HG03135 (cell line): ENCODE data around the gene HIF1A.
A peak's percentile ranks its signal among the peaks of the same experiment; 100 is the strongest.

ENCODE experiments used
- ATAC-seq: cut with Tn5 transposase; IDR thresholded peaks from one replicate; pipeline ENCODE4 v1.9.1; 2021; ENCODE audit warnings: mild to moderate bottlenecking, moderate library complexity; ENCODE audit not compliant: unreplicated experiment

HIF1A gene

GRCh38 chr14:61672796-61673195 lies 22.5 kb upstream of the HIF1A start:
- no peak for ATAC-seq

- no peak for ATAC-seq
Observed at GRCh38 chr14:61673305-61673704, 22.0 kb upstream of the HIF1A start.

GRCh38 chr14:61675291-61675690 lies 20.0 kb upstream of the HIF1A start:
- ATAC-seq: no peak

GRCh38 chr14:61677479-61677878 lies 17.8 kb upstream of the HIF1A start:
- no peak for ATAC-seq

GRCh38 chr14:61678975-61679374 lies 16.3 kb upstream of the HIF1A start:
- ATAC-seq: no peak

GRCh38 chr14:61681413-61681812 lies 13.9 kb upstream of the HIF1A start:
- ATAC-seq: no peak

GRCh38 chr14:61683108-61683507 lies 12.2 kb upstream of the HIF1A start:
- no peak for ATAC-seq

GRCh38 chr14:61690039-61690438 lies 5.3 kb upstream of the HIF1A start:
- no peak for ATAC-seq

- ATAC-seq: no peak
Observed at GRCh38 chr14:61690982-61691381, 4.3 kb upstream of the HIF1A start.

GRCh38 chr14:61691495-61691894 lies 3.8 kb upstream of the HIF1A start:
- no peak for ATAC-seq

GRCh38 chr14:61694039-61694438 lies 1.3 kb upstream of the HIF1A start:
- no peak for ATAC-seq

GRCh38 chr14:61695695-61696527 lies 598 bp downstream of the HIF1A start:
- peak; percentile 15 for ATAC-seq

GRCh38 chr14:61696753-61697318 lies 1.5 kb downstream of the HIF1A start:
- no peak for ATAC-seq

GRCh38 chr14:61698206-61698980 lies 3.1 kb downstream of the HIF1A start:
- no peak for ATAC-seq

- no peak for ATAC-seq
Observed at GRCh38 chr14:61699027-61699426, 3.7 kb downstream of the HIF1A start.

GRCh38 chr14:61700104-61700886 lies 5.0 kb downstream of the HIF1A start:
- ATAC-seq: no peak

- ATAC-seq: no peak
Observed at GRCh38 chr14:61701946-61702345, 6.6 kb downstream of the HIF1A start.

- no peak for ATAC-seq
Observed at GRCh38 chr14:61703342-61704129, 8.2 kb downstream of the HIF1A start.

GRCh38 chr14:61704554-61704953 lies 9.2 kb downstream of the HIF1A start:
- ATAC-seq: no peak

- ATAC-seq: no peak
Observed at GRCh38 chr14:61705017-61705416, 9.7 kb downstream of the HIF1A start.
